Posterior cingulate gyrus (tissue), 11 donors: ENCODE measurements around the gene EXOG.

Experiments
- DNase-seq, 10 donors: peaks; one replicate each; pipeline versions ENCODE4 v3.0.0 to v3.0.0-alpha.2; 2020 to 2021; ENCODE audit warnings: mixed read lengths in 3 of 10
- intact Hi-C: fragments of 100-400 bp; cut with DNase I; formaldehyde crosslinking; loops from one replicate; pipeline ENCODE4 v1.15.1; 2023

Gene EXOG

GRCh38 chr3:38493031-38493430, 3.1 kb upstream of the EXOG start:
- intact Hi-C loops: loop anchor here (5.0 kb wide), 1 partner anchor 36 kb away; no protein-coding TSS in a partner anchor
- DNase-seq: no peak

DNA sequence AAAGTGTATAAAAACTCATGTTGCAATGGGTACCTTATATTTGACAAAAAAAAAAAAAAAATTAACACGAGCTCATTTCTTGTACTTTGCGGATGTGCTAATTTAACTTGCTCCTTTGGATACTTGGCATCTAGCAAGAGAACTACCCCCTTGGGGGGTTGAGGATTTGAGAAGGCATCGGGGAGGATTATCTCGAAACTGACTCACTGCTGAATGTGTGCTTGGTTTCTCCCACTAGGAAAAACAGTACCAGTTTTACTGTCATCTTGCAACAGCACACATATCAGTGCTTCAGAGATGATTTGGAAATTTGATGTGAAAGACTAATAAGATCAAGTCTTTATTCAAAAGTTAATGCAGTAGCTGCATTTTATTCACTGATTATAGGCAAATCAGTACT, 891 bp downstream of the EXOG start:
- DNase-seq: no peak
- intact Hi-C loops: loop anchor here (2.0 kb wide), 2 partner anchors 154 to 360 kb away; partner anchors contain the start of gene ACAA1

GRCh38 chr3:38500688-38501417, 4.7 kb downstream of the EXOG start:
- intact Hi-C loops: no loop called here
- DNase-seq: no peak

- intact Hi-C loops: no loop called here
- no peak for DNase-seq
These were observed 11.0 kb downstream of the EXOG start for GRCh38 chr3:38507120-38507519.

DNA sequence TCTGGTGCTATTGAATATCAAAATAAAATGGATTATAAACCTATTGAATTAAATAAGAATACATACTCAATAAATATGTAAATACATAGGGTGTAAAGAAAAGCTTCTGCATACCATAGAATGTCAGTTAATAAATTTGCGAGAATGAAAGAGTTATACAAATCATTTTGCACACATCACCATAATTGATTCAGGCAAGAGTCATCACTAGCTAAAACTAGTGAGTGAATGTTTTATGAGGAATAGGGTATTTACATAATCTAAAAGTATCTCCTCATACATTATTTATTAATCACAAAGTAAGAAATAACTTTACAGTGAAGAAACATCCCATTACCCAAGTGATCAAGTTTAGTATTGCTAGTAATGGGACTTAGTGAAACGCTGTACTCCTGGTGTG, 13.6 kb downstream of the EXOG start:
- intact Hi-C loops: no loop called here
- DNase-seq: no peak

DNA sequence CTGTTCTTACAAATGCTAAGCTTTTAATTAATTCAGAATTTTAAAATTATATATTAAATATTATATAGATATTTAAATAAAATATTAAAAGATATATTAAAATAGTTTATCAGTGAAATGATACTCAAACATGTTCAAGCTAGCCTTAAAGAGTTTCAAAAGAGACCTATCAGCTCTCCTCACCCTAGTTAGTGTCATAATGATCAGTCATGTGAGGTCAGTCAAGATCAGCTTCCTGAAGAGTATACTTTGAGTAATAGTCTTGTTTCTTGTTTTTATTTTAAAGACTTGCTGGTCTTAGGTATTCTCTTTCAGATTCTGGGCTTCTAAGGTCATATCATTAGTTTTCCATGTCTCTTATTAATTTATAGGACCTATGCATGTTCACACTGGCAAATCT, 14.5 kb downstream of the EXOG start:
- intact Hi-C loops: no loop called here

GRCh38 chr3:38511546-38511945, 15.4 kb downstream of the EXOG start:
- DNase-seq: no peak
- intact Hi-C loops: no loop called here

More for the DNA sequence above, 14.5 kb downstream of the EXOG start:
- DNase-seq: no peak

- DNase-seq: peak in 1 of 10 donors; percentile 79
- intact Hi-C loops: no loop called here
These were observed 19.2 kb downstream of the EXOG start for GRCh38 chr3:38515367-38515766.

- intact Hi-C loops: no loop called here
- DNase-seq: no peak
These were observed 20.5 kb downstream of the EXOG start for GRCh38 chr3:38516669-38517068.

- intact Hi-C loops: no loop called here
These were observed 22.9 kb downstream of the EXOG start for GRCh38 chr3:38519000-38519399.

DNA sequence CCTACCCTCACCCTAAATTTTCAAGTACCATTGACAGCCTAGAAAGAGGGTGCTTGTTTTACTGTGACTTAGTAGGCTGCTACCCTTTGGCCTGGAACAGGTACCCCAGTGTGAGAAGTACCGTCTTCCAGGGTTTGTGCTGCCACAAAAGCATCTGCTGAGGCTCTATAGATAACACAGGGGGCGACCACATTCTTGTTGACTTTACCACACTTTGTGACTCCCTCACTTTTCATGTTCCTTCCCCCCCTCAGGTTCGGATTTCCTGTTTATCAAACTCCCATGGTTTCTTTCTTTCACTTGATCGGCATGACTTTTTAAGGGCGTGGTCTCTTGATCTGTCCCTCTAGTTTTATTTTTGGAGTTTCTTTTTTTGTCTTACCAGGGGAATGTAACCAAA, 23.5 kb downstream of the EXOG start:
- intact Hi-C loops: loop anchor here (2.0 kb wide), 1 partner anchor 325 kb away; no protein-coding TSS in a partner anchor
- no peak for DNase-seq

More at GRCh38 chr3:38519000-38519399, 22.9 kb downstream of the EXOG start:
- no peak for DNase-seq

GRCh38 chr3:38521391-38521987, 25.3 kb downstream of the EXOG start:
- intact Hi-C loops: loop anchor here (1.0 to 2.0 kb wide), 3 partner anchors 129 to 323 kb away; no protein-coding TSS in a partner anchor
- DNase-seq: peak in 6 of 10 donors; percentile 65 to 87 (median 72)

DNA sequence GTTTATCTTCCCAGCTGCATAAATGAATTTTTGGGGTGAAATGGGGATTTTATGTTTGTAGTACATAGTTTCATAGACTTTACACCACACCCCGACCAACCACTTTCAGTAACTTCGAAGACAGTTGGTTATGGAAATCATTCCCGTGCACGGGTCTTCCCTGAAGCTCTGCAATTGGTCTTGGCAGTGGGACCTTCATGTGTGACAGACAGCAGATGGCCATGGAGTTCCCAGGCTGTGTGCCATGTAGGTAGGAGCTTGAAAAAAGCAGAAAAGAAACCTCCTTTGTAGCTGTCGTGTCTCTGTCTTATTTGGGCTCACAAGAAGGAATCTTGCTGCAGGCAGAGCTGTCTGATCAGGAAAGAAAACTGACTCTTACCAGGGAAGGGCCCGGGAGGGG, 25.9 kb downstream of the EXOG start:
- intact Hi-C loops: no loop called here
- DNase-seq: peak in 1 of 10 donors; percentile 82

DNA sequence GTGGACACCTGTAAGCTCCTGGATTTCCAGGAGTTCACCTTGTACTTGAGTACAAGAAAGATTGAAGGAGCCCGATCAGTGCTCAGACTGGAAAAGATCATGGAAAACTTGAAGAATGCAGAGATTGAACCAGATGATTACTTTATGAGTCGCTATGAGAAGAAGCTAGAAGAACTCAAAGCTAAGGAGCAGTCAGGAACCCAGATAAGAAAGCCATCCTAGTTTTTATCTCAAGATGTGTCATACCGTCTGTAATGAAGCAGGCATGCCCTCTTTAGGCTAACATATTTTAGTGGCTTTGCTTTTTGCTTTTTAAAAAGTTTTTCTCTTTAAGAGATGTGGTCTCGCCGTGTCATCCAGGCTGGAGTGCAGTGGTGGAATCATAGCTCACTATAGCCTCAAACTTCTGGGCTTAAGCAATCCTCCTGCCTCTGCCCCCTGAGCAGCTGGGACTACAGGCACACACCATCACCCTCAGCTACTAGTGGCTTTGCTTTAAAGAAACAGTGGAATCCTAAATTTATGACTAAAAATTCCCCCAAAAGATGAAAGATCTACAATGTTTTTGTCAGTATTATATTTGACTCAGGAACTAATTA, 28.1 kb downstream of the EXOG start:
- intact Hi-C loops: no loop called here
- DNase-seq: no peak

DNA sequence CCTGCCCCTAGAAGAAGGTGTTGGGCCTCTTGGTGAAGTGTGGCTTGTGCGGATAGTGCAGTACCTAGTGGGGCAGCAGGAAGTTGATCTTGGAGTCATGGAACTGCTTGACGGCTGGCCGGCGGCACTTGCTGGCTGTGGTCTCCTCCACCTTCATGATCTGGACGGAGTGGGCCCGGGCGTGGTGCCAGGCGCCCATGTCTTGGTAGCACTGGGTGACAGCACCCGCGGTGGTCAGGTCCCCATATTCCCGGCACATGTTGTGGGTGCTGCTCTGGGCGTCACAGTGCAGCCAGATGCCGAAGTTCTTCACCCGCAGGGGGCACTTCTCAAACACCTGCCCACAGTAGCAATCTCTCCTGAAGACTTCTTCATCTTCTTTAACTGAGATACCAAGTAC, 30.7 kb downstream of the EXOG start:
- intact Hi-C loops: no loop called here
- no peak for DNase-seq

DNA sequence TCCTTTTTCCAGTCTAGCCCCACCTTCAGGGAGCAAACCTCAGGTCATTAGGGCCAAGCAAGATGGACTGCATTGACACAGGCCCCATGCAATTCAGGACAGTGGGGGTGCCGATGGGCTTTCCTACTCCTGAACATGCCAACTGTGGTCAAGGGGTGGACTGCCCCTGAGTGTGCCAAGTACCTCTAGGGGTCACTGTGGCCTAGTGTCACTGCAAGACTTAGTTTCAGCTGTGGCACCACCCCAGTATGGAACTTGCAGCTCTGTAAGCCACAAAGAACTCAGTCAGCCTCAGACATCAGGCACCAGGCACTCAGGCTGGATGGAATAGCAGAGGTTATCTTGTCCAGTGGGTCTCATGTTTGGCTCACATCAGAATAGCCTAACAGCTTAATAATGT, 32.3 kb downstream of the EXOG start:
- intact Hi-C loops: no loop called here
- DNase-seq: no peak

DNA sequence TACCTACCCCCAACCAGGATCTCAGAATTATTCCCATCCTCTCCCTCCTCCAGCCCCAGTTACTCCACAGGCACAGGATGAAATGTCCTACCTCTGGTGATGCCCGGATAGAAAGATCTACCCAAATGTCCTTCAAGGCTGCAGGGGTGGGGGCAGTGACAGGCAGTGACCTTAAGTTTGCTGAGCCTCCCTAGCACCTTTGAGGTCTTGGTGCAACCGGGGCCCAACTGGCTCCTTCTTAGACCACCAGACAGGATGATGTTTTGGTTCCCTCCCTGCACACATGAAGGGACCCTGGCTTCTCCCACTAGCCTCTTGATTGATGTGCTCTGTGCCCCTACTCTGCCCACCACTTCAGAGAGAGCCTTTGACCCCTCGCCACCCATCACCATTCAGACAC, 36.4 kb downstream of the EXOG start:
- no peak for DNase-seq
- intact Hi-C loops: no loop called here

DNA sequence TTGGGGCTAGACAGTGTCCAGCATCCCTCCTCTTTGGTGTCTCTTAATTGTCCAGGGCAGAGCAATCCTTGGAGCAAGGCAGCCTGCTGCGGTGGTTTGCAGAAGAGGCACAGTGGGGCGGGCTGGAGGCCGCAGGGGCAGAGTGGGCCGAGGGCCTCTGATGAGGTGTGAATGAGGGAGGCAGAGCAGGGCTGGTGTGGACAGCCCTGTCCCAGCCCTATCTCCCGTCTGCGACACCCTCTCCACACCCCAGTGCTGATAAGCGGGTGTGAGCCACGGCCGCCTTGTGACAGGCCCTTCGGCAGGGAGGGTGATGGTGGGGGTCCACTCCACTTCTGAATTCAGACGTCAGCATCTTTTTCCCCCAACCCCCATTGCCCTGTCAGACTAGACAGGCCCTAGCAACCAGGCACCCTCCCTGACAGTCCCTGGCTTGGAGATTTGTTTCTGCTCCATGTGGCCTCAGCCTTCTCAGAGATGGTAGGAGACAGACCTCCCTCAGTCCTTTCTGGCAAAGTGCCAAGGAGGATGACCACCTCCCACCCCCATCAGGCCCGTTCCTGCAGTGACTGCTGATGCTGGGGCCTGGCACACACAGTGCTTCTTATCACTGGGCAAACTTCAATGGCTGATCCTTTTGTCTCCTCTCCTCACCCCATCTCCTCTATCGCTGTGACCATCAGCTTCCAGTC, 37.3 kb downstream of the EXOG start:
- intact Hi-C loops: no loop called here
- no peak for DNase-seq

DNA sequence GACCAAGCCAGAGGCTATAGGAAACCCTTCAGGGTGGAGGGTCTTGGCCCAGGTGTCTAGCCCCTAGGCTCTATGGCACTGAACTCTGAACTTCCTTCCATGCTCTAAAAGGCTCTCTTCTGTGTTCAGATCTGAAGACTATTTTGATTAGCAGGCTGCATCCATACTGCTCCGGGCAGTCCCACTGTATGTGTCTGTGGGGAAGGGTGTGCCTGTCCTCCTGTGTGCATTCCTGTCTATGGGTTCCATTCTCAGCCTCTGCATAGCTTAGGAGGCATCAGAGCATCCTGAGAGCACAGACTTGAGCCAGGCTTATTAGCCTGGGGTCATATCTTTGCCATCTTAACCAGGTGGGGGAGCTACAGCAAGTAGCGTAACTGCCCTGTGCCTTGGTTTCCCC, 38.0 kb downstream of the EXOG start:
- intact Hi-C loops: no loop called here
- DNase-seq: no peak

- DNase-seq: no peak
- intact Hi-C loops: no loop called here
These were observed 38.5 kb downstream of the EXOG start for GRCh38 chr3:38534604-38535003.

DNA sequence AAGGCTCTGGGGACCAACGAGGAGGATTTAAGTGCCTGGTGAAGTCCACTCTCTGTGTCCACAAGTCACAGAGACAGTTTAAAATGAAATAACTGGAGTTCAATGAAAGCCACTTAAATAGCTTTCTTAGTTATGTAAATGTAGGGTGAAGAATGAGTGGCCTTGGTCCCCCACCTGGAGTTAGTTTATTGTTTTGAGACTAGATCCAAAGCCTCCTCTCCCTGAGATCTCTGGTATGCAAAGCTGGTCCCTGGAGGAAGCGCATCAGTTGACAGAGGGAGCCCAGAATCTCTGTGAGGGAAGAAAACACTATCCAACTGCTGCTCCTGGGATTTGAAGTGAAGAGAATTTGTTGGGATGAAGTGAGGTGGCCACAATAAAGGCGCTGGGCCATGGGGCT, 40.5 kb downstream of the EXOG start:
- intact Hi-C loops: no loop called here
- DNase-seq: no peak
